ENCODE results near the gene CROCC.
"Not testable (repeated sequence)": the region's sequence is repeated elsewhere in the genome, so short reads cannot be mapped to it uniquely, and the experiment has no call there.

The CROCC gene

DNA sequence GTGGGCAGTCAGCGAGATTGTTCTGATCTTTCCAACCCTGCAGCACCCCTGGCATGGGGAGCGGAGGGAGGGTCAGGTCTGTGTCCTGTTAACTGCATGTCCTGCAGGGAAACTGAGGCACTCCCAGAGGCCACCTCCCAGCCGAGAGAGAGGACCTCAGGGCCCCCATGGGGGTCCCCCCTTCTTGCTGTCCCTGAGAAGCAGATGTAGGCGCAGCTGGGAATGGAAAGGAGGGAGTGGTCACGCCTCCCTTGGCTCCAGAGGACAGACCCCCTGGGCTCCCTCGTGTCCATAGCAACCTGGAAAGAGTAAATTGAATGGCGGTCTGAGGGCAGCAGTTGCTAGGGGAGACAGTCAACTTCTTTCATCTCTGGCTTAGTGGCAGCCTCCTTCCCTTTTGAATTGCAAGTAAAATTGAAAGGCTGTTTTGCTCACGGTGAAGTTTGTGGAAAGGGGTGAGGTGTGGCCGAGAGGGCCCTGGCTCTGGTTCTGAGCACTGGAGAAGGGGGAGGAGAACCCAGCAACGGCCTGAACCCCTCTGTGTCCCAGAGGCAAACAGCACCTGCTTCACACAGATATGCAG lies 4.9 kb downstream of the CROCC start:
- in situ Hi-C loops (cut with HindIII; ENCODE audit: low pct_ligation_motif_present, low pct_unique_long_range_greater_than_20kb, low sequenced_read_pairs): no loop called here
- DNase-seq: no peak

DNA sequence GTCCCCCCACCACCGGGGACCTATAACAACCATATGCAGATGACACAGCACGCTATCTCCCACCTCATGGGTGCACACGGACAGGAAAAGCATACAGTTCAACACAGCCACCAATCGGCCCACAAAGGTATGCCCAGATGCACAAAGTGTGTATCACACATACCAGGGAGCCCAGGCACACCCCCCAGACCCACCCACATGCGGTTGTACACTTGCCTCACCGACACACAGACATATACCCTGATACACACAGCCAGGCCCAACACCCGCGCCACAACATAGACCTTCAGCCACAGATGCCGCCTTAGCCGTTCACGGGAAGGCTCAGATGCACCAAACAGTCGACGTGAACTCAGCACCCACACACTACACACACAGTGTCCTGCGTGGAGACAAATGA lies 5.5 kb downstream of the CROCC start:
- DNase-seq: no peak
- in situ Hi-C loops (cut with HindIII; ENCODE audit: low pct_ligation_motif_present, low pct_unique_long_range_greater_than_20kb, low sequenced_read_pairs): no loop called here

DNA sequence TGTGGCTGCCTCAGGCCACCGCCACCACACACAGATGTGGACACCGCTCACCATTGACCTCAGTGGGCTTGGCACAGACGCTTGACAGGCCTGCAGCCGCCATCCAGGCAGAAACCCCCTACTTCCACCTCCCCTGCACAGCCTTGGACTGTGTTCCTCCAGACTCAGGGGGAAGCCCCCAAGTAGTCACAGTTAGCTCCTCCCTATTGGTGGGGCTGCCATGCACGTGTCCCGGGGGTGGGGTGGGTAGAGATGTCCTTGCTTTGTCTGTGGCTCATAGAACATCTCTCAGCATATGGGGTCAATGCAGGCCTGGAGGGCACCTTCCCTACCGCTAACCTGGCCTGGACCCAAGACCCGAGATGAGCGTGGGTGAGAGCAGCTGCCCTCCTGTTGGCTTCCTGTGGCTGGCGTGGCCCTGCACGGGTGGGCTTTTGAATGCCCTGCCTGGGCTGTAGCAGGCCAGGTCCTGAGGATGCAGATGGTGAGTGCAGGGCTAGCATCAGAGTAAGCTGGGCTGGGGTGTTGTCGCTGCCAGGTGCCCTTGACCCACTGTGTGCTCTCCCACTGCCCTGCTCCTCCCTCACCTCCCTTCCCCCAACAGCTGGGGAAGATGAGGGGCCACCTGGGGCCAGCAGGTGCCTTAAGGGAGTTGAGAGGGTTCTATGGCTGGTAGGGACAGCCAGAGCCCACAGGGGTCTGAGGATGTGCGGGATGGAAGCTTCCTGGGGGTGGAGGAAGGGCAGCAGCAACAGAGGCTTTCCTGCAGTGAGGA lies 6.2 kb downstream of the CROCC start:
- DNase-seq: no peak
- in situ Hi-C loops (cut with HindIII; ENCODE audit: low pct_ligation_motif_present, low pct_unique_long_range_greater_than_20kb, low sequenced_read_pairs): no loop called here

DNA sequence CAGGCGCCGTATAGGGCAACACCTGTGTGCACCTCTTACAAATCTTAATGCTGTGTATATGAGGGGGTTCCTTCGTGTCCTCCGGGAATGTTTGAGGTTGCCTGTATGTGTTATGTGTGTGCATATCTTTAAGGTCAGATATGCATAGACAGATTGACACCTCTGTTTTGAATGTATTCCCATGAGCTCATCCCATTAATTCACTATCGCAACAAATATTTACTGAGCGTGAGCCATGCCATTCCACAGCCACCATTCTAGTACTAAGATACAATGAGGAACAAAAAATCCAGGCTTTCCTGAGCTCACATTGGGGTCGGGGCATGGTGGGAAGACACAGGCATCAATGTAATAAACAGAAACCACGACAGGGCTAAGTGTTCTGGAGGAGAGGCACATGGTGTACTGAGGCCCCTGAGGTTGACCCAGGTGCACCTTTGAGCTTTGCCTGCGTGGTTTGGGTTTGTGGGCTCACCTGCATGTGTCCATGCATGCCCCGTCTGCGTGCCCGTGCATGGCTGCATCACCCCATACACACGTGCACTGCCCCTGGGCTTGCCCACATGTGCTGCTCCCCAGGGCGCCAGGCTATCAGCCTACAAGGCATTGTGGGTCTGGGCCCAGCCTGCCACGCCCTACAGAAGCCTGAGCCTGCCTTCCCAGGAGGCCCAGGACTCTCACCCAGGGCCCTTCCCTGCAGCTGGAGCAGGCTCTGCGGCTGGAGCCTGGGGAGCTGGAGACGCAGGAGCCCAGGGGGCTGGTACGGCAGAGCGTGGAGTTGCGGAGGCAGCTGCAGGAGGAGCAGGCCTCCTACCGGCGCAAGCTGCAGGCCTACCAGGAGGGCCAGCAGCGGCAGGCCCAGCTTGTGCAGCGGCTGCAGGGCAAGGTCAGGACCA lies 7.7 kb downstream of the CROCC start:
- in situ Hi-C loops (cut with HindIII; ENCODE audit: low pct_ligation_motif_present, low pct_unique_long_range_greater_than_20kb, low sequenced_read_pairs); DNase-seq: not testable (repeated sequence)

DNA sequence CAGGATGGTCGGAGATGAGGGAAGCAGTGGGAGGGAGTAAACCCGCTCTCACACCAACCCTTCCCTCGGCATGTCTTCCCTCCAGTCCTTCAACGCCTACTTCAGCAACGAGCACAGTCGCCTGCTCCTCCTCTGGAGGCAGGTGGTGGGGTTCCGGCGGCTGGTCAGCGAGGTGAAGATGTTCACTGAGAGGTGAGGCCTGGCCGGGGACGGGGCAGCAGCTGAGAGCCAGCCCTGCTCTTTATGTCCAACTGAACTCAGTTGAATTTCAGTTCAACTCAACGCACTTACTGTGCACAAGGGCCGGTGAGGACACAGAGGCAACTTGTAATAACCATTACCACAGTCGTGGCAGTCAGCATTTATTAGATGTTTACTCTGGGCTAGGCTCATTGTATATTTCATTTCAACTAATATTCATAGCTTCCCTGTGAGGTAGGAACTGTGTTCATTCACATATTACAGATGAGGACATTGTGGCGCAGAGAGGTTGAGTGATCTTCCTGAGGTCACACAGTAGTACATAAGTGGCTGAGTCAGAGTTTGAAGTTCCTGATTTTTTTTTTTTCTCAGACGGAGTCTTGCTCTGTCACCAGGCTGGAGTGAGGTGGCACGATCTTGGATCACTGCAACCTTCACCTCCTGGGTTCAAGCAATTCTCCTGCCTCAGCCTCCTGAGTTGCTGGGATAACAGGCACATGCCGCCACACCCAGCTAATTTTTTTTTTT lies 9.6 kb downstream of the CROCC start:
- DNase-seq; in situ Hi-C loops (cut with HindIII; ENCODE audit: low pct_ligation_motif_present, low pct_unique_long_range_greater_than_20kb, low sequenced_read_pairs): not testable (repeated sequence)

DNA sequence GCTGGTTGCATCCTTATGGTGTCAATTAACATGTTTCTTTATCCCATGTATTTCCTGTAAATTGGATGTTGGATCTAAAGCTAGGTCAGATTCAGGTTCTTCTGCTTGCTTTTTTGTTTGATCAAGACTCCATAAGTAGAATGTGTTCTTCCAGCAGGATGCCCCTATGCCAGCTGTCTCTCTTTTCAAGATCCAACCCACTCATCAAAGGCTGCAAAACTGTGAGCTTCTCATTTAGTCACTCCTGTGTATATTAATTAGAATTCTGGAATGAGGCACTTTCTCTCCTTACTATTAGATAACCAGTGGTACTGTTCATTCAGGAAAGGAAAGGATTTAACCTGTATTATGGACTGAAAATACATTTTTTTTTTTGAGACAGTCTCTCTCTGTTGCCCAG lies 12.2 kb downstream of the CROCC start:
- DNase-seq; in situ Hi-C loops (cut with HindIII; ENCODE audit: low pct_ligation_motif_present, low pct_unique_long_range_greater_than_20kb, low sequenced_read_pairs): not testable (repeated sequence)

DNA sequence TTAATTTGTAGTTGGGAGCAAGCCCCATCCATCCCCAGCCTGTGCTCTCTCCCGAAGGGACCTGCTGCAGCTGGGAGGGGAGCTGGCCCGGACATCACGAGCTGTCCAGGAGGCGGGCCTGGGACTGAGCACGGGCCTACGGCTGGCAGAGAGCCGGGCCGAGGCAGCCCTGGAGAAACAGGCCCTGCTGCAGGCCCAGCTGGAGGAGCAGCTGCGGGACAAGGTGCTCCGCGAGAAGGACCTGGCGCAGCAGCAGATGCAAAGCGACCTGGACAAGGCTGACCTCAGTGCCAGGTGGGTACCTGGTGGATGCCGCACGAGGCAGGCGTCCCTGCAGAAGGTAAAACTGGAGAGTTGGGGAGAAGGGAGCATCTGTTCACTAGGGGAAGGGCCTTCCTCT lies 14.8 kb downstream of the CROCC start:
- DNase-seq; in situ Hi-C loops (cut with HindIII; ENCODE audit: low pct_ligation_motif_present, low pct_unique_long_range_greater_than_20kb, low sequenced_read_pairs): not testable (repeated sequence)

DNA sequence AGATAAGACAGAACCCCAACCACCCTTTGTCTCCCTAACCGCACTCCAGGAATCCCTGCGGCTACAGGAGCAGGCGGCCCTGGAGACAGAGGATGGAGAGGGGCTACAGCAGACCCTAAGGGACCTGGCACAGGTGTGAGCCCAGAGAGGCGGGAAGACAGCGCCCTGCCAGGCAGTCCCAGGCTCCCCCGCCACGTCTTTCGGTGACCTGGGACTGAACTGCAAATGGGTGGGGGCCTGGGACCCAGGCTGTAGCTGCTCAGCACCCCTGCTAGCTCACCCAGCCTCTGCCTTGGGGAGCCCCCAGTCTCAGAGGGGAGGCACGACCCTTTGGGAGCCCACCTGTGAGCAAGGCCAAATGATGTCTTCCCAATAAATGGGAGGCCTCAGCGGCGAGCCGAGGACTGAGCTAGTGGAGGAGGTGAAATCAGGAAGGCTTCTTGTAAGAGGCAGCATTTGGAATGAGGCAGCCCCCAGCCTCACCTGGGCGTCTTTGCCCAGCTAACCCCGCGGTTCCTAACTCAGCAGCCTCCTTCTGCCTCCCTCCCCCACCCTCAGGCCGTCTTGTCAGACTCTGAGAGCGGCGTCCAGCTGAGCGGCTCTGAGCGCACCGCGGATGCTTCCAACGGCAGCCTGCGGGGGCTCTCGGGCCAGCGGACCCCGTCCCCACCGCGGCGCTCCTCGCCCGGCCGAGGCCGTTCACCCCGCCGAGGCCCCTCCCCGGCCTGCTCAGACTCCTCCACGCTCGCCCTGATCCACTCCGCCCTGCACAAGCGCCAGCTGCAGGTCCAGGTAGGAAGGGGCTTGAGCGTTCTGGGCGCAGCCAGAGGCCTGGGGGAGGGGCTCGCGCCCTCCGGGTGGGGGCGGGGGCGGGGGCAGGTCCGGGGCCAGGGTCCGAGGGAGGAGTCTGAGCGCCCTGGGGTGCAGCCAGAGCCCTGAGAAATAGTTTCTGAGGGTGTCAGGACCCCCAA lies 16.9 kb downstream of the CROCC start:
- no peak for DNase-seq
- in situ Hi-C loops (cut with HindIII; ENCODE audit: low pct_ligation_motif_present, low pct_unique_long_range_greater_than_20kb, low sequenced_read_pairs): no loop called here

DNA sequence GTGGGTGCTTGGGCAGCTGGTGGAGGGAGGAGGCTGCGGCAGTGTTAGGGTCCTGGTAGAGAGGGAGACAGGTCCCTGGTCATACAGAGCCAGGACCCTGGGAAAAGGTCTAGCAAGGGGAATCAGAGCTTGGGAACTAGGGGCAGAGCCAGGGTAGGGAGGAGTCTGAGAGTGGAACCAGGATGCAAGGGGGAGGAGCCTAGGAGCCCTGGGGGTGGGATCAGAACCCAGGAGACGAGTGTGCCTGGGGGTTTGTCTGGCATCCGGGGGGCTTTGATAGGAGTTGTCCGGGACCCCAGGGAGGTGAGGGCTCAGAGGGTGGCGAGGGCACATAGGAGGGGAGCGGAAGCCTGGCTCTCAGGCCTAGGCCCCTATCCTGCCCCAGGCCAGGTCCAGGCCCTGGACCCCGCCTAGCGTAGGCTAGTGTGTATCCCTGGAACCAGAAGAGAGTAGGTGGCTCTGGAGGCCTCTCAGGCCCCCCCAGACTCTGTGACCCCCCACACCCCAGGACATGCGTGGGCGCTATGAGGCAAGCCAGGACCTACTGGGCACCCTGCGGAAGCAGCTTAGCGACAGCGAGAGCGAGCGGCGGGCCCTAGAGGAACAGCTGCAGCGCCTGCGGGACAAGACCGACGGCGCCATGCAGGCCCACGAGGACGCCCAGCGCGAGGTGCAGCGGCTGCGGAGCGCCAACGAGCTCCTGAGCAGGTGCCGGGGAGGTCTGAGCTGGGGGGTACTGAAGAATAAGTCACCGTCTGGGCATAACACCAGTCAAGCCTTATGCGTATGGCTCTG lies 17.9 kb downstream of the CROCC start:
- in situ Hi-C loops (cut with HindIII; ENCODE audit: low pct_ligation_motif_present, low pct_unique_long_range_greater_than_20kb, low sequenced_read_pairs); DNase-seq: not testable (repeated sequence)

DNA sequence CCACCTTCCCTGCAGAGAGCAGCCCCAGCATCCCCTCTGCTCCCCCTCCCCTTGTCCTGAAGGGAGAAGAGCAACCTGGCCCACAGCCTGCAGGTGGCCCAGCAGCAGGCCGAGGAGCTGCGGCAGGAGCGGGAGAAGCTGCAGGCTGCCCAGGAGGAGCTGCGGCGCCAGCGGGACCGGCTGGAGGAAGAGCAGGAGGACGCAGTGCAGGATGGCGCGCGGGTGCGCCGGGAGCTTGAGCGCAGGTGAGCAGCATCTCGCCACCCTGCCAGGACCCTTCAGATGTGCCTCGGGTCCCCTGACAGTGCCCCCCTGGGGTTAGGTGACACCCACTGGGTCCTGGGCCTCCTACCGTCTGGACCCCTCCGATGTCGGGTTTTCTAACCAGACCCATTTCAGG lies 22.3 kb downstream of the CROCC start:
- in situ Hi-C loops (cut with HindIII; ENCODE audit: low pct_ligation_motif_present, low pct_unique_long_range_greater_than_20kb, low sequenced_read_pairs): no loop called here
- DNase-seq: no peak

DNA sequence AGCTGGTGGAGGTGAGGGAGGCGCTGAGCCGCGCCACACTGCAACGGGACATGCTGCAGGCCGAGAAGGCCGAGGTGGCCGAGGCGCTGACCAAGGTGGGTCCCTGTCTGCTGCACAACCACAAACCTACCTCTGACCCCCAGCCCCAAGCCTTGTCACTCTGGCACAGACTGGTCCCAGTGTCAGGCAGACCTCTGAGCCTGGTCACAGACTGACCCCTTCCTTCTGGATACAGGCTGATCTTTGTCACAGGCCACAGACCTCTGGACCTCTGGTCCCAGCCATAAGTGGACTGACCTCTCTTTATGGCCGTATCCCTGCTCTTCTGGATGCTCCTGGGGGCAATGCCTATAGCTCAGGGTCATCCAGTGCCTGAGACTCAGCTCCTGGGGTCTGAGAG lies 23.8 kb downstream of the CROCC start:
- DNase-seq; in situ Hi-C loops (cut with HindIII; ENCODE audit: low pct_ligation_motif_present, low pct_unique_long_range_greater_than_20kb, low sequenced_read_pairs): not testable (repeated sequence)

DNA sequence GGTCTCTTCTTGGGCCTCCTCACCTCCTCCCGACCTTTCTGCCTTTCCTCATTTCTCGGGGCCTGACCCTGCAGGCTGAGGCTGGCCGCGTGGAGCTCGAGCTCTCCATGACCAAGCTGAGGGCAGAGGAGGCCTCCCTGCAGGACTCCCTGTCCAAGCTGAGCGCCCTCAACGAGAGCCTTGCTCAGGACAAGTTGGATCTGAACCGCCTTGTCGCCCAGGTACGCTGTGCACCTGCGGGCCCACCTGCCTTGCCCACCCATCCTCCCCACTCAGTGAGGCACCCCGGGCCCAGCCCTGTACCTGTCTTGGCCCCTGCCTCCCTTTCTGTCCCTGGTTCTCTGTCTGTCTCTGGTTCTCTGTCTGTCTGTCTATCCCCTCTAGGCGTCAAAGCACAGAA lies 24.5 kb downstream of the CROCC start:
- DNase-seq; in situ Hi-C loops (cut with HindIII; ENCODE audit: low pct_ligation_motif_present, low pct_unique_long_range_greater_than_20kb, low sequenced_read_pairs): not testable (repeated sequence)

DNA sequence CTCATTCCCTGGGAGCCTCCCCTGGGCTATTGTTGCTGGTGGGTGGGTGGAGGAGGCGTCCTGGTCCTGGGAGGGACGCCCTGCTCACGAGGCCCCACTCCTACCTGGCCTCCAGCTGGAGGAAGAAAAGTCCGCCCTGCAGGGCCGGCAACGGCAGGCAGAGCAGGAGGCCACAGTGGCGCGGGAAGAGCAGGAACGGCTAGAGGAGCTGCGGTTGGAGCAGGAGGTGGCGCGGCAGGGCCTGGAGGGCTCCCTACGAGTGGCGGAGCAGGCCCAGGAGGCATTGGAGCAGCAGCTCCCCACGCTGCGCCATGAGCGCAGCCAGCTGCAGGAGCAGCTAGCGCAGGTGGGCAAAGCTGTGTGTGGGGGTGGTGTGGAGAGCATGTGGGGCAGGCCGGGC lies 24.9 kb downstream of the CROCC start:
- in situ Hi-C loops (cut with HindIII; ENCODE audit: low pct_ligation_motif_present, low pct_unique_long_range_greater_than_20kb, low sequenced_read_pairs): no loop called here
- no peak for DNase-seq

DNA sequence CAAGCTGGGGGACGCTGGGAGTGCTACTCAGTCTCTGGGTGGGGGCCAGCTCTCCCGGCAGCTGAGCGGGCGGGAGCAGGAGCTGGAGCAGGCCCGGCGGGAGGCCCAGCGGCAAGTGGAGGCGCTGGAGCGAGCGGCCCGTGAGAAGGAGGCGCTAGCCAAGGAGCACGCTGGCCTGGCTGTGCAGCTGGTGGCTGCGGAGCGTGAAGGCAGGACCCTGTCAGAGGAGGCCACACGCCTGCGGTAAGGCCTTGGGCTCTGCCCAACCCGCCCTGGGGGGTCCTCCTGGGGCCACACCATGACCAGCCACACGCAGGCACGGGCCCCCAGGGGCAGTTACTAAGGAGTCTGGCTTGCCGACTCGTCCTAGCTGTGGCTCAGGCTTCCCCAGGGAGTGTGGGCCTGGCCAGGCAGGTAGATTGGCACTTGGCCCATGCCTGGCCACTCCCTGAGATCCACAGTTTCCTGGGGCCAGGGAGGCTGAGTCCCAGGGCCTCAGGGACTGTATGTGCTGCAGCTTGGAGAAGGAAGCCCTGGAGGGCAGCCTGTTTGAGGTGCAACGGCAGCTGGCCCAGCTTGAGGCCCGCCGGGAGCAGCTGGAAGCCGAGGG lies 26.7 kb downstream of the CROCC start:
- peak; percentile 100 for DNase-seq
- in situ Hi-C loops (cut with HindIII; ENCODE audit: low pct_ligation_motif_present, low pct_unique_long_range_greater_than_20kb, low sequenced_read_pairs): not testable (repeated sequence)

DNA sequence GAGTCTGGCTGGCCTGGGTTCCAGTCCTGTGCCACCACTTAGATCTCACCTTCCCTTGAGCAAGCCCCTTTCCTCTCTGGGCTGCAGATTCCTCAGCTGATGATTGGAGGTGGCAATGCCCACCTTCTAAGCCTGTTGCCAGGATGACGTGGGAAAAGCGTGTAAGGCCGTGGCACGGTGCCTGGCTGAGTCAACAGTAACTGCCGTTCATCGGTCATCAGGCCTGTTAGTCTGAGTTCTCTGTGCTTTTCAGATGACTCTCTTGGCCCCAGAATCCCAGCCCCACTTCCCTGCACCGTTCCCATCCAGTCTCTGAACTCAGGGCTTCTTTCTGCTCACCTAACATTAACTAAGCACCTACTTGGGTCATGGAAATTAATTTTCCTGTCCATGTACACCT lies 27.3 kb downstream of the CROCC start:
- peak; percentile 87 for DNase-seq
- in situ Hi-C loops (cut with HindIII; ENCODE audit: low pct_ligation_motif_present, low pct_unique_long_range_greater_than_20kb, low sequenced_read_pairs): not testable (repeated sequence)

DNA sequence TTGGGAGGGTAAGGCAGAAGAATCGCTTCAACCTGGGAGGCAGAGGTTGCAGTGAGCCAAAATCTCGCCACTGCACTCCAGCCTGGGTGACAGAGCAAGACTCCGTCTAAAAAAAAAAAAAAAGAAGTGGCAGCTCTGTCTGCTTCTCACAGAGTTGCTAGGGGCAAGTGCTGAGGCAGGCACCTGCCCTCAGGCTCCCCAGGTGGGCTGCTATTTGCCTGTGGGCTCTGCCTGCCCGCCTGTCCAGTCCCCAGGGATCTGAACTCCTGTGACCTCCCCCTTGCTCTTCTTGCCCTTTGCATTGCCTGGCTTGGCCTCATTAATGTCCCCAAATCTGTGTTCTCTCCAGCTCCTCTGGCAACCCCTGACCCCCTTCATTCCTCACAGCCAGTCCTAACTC lies 30.6 kb downstream of the CROCC start:
- in situ Hi-C loops (cut with HindIII; ENCODE audit: low pct_ligation_motif_present, low pct_unique_long_range_greater_than_20kb, low sequenced_read_pairs); DNase-seq: not testable (repeated sequence)

DNA sequence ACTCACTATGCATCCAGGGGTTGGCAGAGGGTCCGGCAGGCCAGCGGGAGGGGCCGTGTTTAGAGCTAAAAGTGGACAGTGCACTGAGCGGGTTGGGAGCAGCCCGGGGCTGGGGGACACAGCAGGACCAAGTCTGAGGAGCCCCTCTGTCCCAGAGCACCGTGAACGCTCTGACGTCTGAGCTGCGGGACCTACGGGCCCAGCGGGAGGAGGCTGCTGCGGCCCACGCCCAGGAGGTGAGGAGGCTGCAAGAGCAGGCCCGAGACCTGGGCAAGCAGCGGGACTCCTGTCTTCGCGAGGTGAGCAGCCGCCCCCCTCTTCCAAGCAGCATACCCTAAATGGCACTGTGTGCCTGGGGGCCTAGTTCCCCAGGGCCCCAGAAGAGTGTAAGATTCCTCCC lies 32.8 kb downstream of the CROCC start:
- in situ Hi-C loops (cut with HindIII; ENCODE audit: low pct_ligation_motif_present, low pct_unique_long_range_greater_than_20kb, low sequenced_read_pairs): no loop called here
- DNase-seq: no peak
